Urothelium cell line (cell line): ENCODE data around the gene NTPCR.
"Not testable (repeated sequence)": the region's sequence is repeated elsewhere in the genome, so short reads cannot be mapped to it uniquely, and the experiment has no call there.

Experiments
- DNase-seq: peaks from one replicate; pipeline ENCODE4 v3.0.0; 2011; ENCODE audit warnings: low spot score, mixed read lengths
- FAIRE-seq: peaks from 2 replicates; lab custom pipeline; 2011; peaks lifted over from hg19 to GRCh38; lab: Jason Lieb, UNC

Gene NTPCR

DNA sequence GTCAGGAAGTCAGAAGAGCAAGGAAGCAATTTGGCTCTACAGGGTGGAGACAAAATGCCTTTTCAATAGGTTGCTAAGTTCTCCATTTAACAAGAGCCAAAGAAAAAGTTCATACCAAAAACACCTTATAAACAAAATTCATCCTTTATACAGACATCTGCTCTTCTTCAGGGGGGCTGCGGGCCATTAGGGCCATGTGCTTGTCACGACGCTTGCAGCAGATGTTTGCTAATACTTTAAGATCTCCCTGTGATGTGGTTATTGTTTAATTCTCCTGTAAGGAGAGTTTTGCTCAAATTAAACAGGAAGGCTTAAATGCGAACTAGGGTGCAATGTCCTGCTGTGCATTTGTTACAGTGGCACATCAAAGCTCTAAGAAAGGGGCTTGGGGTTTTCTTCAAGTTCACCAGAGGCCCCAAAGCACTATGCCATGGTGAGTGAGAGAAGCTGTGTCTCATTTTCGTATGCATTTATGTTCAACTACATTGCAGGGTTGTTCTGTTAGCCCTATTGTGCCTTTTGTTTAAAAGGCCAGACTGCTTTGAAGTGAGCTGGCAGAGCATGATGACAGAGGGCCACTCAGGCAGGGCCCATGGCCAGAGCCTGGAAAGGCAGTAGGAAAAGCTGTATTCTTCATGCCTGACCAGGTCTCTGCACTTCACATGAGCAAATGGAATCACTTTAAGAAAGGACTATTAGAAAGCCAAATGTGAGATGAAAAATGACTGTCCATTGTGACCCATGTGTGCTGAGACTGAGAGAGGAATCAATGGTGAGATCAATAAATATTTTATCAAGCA lies 24.8 kb upstream of the NTPCR start:
- FAIRE-seq (no peak), DNase-seq (no peak)

DNA sequence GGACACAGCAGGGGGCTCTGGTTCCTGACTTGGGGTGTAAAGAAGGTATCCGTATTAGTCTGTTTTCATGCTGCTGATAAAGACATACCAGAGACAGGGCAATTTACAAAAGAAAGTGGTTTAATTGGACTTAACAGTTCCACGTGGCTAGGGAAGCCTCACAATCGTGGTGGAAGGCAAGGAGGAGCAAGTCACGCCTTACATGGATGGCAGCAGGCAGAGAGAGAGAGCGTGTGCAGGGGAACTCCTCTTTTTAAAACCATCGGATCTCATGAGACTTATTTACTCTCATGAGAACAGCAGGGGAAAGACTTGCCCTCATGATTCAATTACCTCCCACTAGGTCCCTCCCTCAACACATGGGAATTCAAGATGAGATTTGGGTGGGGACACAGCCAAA lies 23.2 kb upstream of the NTPCR start:
- not testable (repeated sequence) for DNase-seq, FAIRE-seq

DNA sequence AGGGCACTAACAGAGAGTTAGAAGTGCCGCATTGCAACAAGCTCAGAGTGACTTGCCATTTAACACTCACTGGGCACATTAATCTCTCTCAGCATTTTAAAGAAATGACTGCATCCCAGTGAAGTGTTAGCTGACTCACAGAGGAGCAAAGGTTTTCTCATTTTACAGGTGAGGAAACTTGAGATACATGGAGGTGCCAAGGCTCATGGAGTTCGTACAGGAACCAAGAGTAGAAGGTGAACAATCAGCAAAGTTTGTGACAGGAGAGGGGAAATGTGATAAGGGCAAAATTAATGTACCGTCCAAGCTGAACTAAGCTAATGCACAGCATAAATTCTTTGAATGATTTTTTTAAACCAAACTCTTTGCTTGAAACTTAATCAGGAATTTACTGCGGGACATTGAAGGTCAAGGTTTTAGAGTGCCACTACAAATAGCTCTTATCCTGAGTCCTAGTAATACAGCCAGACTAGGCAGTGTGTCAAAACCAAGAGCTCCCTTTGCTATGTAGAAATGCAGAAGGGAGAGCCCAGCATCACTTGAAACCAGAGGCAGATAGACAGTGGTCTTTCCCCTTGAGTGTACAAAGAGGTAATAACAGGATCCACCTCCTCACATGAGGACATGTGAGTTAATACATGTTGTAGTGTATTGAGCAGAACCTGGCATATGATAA lies 22.4 kb upstream of the NTPCR start:
- FAIRE-seq = no peak
- no peak for DNase-seq

DNA sequence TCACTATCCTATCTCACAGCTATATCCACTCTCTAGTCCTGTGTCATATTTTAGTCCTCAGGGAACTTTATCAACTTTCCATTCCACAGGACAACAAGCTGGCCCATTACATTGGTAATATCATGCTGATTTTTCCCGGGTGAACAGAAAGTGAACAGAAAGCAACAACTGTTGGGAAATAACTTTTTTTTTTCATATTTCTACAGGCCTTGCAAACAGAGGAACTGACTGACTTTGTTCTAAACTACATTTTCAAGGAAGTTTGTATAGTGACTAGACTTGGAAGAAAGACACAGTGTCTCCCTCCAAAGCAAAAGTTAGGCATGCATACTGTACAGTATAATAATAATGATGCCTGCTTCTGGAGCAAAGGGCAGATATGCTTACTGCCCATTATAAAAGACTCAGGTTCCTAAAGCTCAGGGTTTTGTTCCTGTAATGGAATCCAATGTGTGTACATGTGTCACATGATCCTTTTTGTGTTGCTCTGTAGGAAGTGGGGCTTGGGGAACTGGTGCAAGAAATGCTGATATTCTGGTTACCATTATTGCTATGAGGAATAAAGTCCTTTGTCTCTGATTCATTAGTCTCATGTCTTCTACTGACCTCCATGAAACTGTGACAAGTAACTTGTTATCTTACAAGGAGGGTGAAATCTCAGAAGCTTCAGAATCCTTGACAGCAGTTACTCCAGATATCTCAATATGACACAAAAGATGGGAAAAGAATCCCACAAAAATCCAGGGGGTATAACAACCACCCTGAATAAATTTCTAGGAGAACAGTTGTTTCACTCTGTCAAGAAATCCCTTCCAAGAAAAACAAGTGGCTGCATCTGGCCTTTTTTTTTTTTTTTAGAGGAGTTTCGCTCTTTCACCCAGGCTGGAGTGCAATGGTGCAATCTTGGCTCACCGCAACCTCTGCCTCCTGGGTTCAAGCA lies 17.7 kb upstream of the NTPCR start:
- DNase-seq (no peak), FAIRE-seq (no peak)

DNA sequence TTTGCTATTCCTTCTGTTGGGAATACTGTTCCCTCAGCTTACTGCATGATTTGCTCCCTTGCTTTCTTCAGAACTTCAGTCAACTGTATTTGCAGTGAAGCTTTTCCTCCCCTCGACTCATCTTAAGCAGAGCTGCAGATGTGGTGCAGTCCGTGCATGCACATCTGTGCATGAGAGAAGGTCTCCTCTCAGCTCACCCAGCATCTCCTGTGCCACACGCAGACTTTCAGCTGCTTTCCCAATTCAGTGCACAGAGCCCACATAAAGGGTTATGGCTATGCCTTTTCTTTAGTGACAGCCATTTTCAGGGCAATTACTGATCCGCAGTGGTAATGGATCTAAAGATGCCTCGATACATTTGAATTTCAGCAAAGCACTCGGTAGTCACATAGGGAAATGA lies 13.5 kb upstream of the NTPCR start:
- DNase-seq = no peak
- no peak for FAIRE-seq

DNA sequence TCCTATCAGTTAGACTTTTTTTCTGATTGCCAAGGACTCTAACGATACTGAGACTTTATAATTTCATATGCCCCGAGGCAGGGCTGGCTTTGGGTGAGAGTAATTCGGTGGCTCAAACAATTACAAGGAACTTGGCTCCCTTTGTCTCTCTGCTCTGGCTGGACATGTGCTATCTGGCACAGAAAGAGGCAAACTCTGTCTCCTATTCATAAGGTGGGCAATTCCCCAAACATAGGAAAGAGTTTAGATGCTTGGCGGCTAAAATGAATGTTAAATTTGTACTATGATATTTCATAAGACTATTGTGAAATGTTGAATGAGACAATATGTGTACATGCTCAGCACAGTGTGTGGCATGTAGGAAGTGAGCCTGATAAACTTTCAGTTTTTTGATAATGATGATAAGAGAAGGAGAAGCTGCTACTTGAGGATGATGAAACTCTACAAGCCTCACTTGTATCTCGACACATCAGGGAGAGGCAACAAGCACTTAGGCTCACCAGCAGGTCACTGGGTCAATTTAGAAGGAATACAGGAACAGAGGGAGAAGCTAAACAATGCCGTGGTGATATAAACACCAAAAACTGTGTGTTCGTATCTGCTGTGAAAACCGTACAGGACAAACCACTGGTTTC lies 12.6 kb upstream of the NTPCR start:
- FAIRE-seq (no peak), DNase-seq (no peak)

DNA sequence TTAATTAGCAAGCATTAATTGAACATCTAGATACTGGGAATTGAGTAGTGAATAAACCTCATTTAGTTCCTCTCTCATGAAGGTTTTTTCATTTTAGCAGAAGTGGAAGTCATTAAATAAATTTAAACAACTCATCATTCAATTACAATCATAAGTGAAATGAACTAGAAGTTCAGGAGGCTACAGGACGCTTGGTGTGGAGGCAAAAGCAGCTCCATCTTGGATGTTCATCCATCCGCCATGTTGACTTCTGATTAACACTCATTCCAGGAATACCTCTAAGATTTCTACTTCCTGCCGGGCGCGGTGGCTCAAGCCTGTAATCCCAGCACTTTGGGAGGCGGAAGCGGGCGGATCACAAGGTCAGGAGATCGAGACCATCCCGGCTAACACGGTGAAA lies 11.5 kb upstream of the NTPCR start:
- FAIRE-seq (no peak), DNase-seq (no peak)

DNA sequence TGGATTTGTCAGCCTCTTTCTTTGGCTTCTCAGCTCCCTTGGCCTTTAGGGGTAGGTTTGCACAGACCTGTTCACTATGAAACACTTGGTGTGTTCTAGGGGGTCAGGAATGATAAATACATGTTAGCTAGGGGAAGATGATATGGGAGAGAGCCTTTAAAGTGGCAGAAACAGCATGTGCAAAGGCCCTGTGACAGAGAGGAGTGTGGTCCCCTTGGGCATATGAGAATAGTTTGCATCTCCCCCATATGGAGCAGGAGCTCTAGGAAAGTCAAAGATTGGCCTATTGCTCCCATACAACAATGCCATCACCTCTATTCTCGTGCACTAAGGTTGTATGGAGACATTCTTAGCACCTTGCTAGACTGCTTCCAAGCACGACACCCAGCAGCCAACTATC lies 10.7 kb upstream of the NTPCR start:
- FAIRE-seq (no peak), DNase-seq (no peak)

DNA sequence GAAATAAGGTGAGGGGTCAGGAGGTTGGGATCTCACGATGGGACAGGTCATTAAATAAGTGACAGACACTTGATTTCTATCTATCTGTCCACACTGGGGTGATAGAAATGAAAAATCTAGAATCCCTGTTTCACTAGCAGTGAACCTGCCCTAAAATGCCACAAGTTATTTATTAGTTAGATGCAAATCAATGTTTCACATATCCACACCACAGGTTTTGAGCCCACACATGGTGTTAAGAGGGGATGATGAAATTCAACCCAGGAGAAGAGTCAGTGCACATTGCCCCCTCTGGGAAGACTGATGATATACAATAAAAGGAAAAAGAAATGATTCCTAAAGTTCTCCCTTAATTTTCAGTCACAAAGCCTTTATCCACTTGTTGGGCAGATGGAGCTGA lies 10.1 kb upstream of the NTPCR start:
- FAIRE-seq (no peak), DNase-seq (no peak)

DNA sequence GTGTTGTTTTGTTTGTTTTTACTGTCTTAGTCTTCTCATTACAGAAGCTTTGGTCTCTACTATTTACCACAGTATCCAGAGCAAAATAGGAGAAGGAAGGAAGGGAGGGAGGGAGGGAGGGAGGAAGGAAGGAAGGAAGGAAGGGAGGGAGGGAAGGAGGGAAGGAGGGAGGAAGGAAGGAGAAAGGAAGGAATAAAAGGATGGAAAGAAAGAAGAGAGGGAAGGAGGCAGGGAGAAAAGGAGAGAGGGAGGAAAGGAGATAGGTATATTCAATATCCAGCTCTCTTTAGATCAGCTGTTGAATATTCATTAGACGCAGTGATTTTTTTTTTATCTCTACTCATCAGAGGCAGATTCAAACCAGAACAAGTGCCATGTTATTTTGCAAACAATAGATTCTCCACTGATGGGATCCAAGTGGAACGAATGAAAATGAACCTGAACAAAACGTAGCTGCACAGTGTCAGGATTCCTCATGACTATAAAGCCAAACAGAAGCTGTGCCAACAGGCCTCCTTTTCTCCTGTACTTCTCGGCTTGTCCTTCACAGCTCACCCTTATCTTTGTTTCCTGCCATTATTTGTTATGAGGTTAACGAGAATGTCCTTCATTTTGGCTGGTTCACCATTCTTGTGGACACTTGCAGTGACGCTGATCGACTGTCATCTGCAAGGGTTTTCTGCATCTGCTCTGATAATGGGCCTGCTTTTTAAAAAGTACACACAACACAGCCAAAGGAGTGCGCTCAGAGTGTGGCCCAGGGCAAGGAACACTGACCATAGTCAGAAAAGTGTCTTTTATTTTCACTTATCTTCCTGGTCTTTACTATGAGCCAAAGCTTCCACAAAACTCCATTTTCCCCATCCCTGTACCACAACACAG lies 7.8 kb upstream of the NTPCR start:
- no peak for DNase-seq
- no peak for FAIRE-seq

DNA sequence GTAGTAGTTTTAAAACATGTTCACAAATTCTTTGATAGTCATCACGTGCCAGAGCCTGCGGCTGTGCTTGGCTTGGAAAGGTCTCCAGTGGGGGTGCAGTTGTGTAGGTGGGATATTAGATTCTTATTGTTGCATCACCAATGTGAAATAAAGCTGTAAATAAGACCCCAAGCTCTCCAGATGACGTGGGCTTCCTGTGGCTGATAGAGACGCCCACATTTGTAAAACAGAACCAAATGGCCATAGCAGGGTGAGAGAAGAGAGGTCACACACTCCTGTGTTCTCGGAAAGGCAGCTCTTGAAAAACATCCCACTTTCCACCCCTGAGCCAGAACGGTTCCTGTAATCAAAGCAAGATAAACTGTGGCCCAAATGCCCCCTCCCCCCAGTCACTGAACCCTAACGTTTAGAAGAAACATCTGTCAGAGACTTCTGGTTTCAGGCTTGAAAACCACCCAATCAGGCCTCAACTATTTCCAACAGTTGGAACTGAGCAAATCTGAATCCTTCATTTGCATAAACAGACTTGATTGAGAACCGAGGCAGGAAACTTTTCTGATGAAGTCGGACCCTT lies 6.6 kb upstream of the NTPCR start:
- DNase-seq = no peak
- no peak for FAIRE-seq

DNA sequence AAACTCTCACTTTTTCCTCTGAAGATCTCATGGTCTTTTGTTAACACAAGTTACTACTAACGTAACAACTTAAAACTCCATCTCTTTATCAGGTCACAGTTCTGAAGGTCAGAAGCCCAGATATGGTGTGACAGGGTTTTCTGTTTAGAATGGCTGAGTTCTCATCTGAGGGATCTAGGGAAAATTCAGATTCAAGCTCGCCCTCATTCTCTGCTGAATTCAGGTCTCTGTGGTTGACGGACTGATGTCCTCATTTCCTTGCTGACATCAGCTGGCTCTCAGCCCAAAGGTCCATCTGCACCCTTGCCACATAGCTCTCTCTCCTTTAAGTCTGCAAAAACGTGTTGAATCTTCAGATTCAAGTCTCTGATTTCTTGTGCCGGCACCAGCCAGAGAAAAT lies 6.1 kb upstream of the NTPCR start:
- FAIRE-seq = no peak
- DNase-seq = no peak

DNA sequence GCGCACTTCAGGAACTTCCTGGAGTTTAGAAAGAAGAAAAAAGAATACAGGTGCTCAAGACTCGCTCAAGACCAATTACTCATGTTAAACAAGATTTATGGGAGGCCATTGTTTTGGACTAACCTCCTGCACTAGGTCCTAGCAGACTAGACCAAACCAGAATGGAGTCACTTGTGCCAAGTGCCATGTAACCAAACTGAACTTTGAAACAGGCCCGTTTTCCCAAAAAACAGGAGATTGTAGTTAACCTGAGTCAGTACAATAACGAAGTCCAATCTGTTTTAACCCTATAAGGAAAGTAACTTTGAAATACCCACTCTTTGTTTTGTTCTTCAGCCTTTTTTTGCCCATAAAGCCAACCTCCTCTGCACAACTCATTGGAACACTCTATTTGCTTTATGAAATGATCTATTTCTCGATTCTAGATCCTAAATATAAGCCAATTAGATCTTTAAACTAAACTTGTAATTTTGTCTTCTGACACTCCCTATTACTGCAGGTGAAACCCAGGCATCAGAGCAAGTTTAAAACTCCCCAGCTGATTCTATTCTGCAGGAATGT lies 695 bp upstream of the NTPCR start:
- no peak for FAIRE-seq
- no peak for DNase-seq

DNA sequence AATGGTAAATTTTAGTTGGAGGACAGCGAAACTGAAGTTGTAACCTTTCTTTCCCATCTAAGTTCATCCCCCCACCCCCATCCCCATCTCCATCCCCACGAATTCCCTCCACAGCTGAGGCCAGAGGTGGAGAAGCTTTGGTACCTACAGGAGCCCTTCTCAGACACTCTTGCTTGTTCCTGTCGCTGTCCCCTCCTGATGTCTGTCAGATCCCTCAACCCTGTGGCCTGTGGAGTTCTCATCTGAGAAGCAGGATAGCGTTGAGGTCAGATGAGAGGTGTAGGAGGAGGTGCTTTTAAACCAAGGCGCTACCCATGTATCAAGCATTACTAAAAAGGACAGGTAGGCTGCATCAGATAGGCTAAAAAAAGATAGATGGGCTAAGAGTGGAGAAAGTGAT lies 769 bp downstream of the NTPCR start:
- FAIRE-seq (no peak), DNase-seq (peak; percentile 56)

DNA sequence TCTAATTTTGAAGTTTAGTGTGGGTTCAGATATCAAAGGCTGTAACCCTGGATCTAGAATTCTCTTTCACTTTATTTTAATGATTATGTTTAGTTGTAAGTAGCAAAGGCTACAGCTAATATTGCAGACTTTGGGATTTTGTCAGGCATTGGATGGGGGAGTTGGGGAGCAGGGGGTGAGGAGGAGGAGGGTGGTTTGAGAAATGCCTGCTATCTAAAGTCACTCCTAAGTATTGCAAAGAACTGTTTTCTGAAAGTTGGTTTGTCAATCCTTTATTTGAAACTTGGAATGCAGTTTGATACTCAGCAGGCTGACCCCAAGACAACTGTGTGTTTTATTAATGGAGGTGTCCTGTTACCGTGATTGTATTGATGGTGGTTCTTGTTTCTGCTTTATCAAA lies 1.2 kb downstream of the NTPCR start:
- DNase-seq = no peak
- FAIRE-seq = no peak

DNA sequence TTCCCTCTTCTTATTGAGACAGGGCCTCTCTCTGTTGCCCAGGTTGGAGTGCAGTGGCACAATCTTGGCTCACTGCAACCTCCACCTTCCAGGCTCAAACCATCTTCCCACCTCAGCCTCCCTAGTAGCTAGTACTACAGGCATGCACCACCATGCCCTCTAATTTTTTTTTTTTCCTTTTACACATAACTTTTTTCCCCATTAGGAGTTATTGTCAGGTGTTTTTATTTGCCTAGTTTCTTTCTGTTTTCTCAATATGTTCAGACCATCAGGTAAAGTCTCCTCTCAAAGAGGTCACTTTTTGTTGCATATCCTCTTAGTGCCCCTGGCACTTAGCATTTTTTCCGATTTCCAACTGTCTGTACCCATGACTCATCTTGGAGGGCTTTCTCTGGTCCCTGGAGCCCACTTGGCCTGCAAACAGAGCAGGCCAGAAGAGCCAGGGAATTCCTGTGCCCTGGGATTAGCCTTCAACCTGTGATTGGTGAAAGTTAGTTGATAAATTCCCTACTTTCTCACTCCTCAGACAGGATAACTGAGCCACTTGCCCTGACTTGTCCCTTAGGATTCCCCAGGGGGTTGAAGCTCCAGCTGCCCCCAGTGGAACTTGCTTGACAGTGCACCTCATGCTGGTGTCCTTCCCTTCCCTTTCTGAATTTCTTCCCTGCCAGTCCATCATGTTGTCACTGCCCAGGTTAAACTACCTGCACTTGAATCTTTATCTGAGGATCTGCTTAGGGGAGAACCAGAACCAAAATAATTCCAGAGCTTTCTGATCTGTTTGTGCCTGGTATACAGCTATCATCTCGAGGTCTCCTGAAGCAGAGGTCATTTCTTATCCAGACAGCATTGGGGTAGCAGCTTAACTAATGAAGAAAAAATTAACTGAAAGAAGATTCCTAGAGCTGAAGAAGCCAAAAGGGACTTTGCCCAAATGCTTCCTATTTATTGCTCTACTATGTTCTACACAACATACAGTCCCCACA lies 2.4 kb downstream of the NTPCR start:
- FAIRE-seq (peak; percentile 20), DNase-seq (peak; percentile 79)

DNA sequence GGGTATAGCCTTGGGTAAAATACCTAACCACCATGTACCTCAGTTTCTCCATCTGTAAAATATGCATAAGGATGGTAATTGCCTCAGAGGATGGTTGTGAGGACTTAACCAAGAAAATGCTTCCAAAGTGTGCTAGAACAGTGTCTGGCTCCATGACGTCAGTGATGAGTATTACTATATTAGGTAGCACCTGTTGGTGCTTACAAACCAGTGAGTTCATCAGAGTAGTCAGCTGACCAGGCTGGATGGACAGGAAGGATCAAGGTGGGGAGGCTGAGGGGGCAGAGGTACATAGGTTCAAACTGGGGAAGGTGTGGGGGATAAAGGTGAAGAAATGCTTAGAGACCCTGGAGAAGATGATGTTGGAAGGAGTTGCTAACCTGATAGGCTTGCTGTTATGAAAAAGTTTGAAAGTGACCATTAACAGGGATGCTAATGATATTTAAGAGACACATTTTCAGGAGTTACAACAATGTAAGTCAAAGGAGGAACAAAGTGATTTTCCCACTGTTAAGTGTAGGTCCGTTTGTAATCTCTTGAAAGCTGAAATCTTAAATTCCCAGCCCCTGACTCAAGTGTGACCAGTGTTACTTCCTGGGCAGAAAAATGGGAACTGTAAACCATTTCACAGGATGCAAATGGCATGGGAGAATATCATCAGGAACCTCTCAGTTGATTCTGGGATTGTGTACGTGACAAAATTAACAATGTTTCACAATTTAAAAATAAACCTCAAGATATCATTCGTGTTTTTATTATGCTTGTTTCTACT lies 4.4 kb downstream of the NTPCR start:
- FAIRE-seq (no peak), DNase-seq (no peak)
